ENCODE data around the gene SAXO1. TPM values are rescaled to one million over a fixed set of nuclear protein-coding genes. Genes with fewer than 3 reads are reported as not detected.

SAXO1 gene
- total RNA-seq, 1 experiment from 2014 or later, result 0.09 TPM

DNA sequence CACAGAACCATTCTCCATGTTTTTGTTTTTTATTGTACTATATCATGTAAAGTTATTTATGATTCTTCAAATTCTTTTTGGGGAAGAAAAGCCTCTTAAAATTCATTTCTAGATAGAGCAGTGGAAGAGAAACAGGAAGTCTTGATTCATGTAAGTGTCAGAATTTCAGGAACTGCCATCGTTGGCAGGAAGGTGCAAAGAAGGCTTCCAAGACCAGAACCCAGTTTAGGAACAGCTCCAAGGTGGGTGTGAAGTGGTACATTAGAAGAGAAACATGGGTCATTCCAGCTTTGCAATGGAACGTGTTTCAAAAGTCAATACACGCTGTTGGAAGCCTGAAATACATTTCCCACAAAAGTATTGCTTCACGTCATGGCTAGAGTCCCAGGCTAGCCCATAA, 14.8 kb downstream of the SAXO1 start (continued):
- TF ChIP-seq E2F1 (CRISPR knock-in tag; IDR thresholded peaks at IDR 0.05), result no peak

DNA sequence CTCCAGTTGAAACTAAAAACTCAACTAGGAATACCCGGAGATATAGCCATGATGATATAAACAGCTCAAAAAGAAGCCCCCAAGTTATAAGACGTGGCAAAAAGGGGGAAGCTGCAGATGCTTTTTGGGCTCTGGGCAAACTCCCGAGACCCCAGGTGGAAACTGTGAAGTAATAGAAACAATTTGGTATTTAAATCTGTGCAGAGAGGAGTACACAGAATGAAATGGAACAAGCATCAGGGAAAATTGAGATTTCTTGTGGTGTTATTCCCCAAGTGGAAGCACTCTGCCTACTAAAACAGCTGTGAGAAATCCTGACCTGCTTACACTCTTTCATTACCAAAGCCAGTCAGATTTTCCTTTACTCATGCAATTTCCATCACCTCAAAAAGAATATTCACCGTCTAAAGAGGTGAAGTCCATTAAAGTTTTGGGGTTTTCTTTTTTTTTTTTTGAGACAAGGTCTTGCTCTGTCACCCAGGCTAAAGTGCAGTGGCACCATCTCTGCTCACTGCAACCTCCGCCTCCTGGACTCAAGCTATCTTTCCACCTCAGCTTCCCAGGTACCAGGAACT, 23.5 kb downstream of the SAXO1 start:
- no peak for TF ChIP-seq ATF2 (CRISPR knock-in tag; IDR thresholded peaks at IDR 0.05; ENCODE audit: borderline replicate concordance, low read depth)
- TF ChIP-seq ZBTB21 (CRISPR knock-in tag; IDR thresholded peaks at IDR 0.05; ENCODE audit: borderline replicate concordance), result no peak
- no peak for TF ChIP-seq ZNF425 (CRISPR knock-in tag; conservative IDR thresholded peaks at IDR 0.05)
- TF ChIP-seq CBFB (CRISPR knock-in tag; IDR thresholded peaks at IDR 0.05; ENCODE audit: low read depth), result no peak
- no peak for TF ChIP-seq KAT7 (CRISPR knock-in tag; IDR thresholded peaks at IDR 0.05; ENCODE audit: borderline replicate concordance)
- TF ChIP-seq OVOL2 (CRISPR knock-in tag; IDR thresholded peaks at IDR 0.05; ENCODE audit: borderline replicate concordance), result no peak
- no peak for TF ChIP-seq ATF6 (CRISPR knock-in tag; IDR thresholded peaks at IDR 0.05)
- TF ChIP-seq, protein P1, sequence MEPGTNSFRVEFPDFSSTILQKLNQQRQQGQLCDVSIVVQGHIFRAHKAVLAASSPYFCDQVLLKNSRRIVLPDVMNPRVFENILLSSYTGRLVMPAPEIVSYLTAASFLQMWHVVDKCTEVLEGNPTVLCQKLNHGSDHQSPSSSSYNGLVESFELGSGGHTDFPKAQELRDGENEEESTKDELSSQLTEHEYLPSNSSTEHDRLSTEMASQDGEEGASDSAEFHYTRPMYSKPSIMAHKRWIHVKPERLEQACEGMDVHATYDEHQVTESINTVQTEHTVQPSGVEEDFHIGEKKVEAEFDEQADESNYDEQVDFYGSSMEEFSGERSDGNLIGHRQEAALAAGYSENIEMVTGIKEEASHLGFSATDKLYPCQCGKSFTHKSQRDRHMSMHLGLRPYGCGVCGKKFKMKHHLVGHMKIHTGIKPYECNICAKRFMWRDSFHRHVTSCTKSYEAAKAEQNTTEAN (CRISPR knock-in tag; IDR thresholded peaks at IDR 0.05), result no peak
- no peak for TF ChIP-seq NFYB (CRISPR knock-in tag; conservative IDR thresholded peaks at IDR 0.05; ENCODE audit: low read depth)
- no peak for TF ChIP-seq SP1 (CRISPR knock-in tag; conservative IDR thresholded peaks at IDR 0.05)
- no peak for TF ChIP-seq GRHL2 (CRISPR knock-in tag; IDR thresholded peaks at IDR 0.05; ENCODE audit: insufficient replicate concordance, severe bottlenecking)
- TF ChIP-seq TCF7 (CRISPR knock-in tag; IDR thresholded peaks at IDR 0.05; ENCODE audit: low read depth), result no peak
- TF ChIP-seq, protein P2, sequence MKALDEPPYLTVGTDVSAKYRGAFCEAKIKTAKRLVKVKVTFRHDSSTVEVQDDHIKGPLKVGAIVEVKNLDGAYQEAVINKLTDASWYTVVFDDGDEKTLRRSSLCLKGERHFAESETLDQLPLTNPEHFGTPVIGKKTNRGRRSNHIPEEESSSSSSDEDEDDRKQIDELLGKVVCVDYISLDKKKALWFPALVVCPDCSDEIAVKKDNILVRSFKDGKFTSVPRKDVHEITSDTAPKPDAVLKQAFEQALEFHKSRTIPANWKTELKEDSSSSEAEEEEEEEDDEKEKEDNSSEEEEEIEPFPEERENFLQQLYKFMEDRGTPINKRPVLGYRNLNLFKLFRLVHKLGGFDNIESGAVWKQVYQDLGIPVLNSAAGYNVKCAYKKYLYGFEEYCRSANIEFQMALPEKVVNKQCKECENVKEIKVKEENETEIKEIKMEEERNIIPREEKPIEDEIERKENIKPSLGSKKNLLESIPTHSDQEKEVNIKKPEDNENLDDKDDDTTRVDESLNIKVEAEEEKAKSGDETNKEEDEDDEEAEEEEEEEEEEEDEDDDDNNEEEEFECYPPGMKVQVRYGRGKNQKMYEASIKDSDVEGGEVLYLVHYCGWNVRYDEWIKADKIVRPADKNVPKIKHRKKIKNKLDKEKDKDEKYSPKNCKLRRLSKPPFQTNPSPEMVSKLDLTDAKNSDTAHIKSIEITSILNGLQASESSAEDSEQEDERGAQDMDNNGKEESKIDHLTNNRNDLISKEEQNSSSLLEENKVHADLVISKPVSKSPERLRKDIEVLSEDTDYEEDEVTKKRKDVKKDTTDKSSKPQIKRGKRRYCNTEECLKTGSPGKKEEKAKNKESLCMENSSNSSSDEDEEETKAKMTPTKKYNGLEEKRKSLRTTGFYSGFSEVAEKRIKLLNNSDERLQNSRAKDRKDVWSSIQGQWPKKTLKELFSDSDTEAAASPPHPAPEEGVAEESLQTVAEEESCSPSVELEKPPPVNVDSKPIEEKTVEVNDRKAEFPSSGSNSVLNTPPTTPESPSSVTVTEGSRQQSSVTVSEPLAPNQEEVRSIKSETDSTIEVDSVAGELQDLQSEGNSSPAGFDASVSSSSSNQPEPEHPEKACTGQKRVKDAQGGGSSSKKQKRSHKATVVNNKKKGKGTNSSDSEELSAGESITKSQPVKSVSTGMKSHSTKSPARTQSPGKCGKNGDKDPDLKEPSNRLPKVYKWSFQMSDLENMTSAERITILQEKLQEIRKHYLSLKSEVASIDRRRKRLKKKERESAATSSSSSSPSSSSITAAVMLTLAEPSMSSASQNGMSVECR (CRISPR knock-in tag; IDR thresholded peaks at IDR 0.05; ENCODE audit: borderline replicate concordance), result no peak
- TF ChIP-seq ATF1 (CRISPR knock-in tag; IDR thresholded peaks at IDR 0.05), result no peak
- no peak for TF ChIP-seq SMAD3 (CRISPR knock-in tag; IDR thresholded peaks at IDR 0.05; ENCODE audit: borderline replicate concordance)
- TF ChIP-seq ZNF232 (CRISPR knock-in tag; IDR thresholded peaks at IDR 0.05), result no peak
- no peak for TF ChIP-seq CREB1 (CRISPR knock-in tag; IDR thresholded peaks at IDR 0.05)
- TF ChIP-seq USF1 (CRISPR knock-in tag; IDR thresholded peaks at IDR 0.05), result no peak
- TF ChIP-seq, protein P3, sequence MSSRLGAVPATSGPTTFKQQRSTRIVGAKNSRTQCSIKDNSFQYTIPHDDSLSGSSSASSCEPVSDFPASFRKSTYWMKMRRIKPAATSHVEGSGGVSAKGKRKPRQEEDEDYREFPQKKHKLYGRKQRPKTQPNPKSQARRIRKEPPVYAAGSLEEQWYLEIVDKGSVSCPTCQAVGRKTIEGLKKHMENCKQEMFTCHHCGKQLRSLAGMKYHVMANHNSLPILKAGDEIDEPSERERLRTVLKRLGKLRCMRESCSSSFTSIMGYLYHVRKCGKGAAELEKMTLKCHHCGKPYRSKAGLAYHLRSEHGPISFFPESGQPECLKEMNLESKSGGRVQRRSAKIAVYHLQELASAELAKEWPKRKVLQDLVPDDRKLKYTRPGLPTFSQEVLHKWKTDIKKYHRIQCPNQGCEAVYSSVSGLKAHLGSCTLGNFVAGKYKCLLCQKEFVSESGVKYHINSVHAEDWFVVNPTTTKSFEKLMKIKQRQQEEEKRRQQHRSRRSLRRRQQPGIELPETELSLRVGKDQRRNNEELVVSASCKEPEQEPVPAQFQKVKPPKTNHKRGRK (CRISPR knock-in tag; IDR thresholded peaks at IDR 0.05; ENCODE audit: borderline replicate concordance), result no peak
- ChIA-PET CTCF (interaction anchor here (0.7 to 1.1 kb wide), 4 partner anchors 456 to 1215 kb away, joined by 3 to 4 read pairs (median 4); no protein-coding TSS in a partner anchor), POLR2A (no interaction called here)
- Mint-ChIP-seq H3K4me3 (no peak overlapping the region), H3K27ac (no peak overlapping the region), H3K4me1 (no peaks in the 10 kb centered on the region), H3K27me3 (ENCODE audit: low read depth) (no peaks in the 10 kb centered on the region), H3K9me3 (peaks cover under 1% of the 10 kb centered on the region; the same call in 1 of the 2 replicates), H3K36me3 (no peaks in the 10 kb centered on the region)
- no peak for ATAC-seq
- DNase-seq (ENCODE audit: low spot score), result no peak
